Gastroesophageal sphincter (tissue), 3 donors: Measurements from ENCODE around the gene LHX5.

Experiments used
- CTCF ChIP-seq, 4 experiments: fragments of 200-600 bp in 2 of 4; fragments of 450-650 bp in 2 of 4; sonication (generic) in 1 of 4; IDR thresholded peaks; one replicate each; pipeline ENCODE4 v1.5.1; 2017 to 2019; ENCODE audit warnings: antibody characterized with exemption in 4 of 4, mild to moderate bottlenecking in 2 of 4, moderate library complexity in 2 of 4
- POLR2A ChIP-seq, 2 donors: fragments of 450-650 bp; IDR thresholded peaks; one replicate each; pipeline ENCODE4 v1.6.1; 2017; ENCODE audit warnings: antibody characterized with exemption in 2 of 2, mild to moderate bottlenecking in 2 of 2, moderate library complexity in 1 of 2
- POLR2AphosphoS5 ChIP-seq: sonication (generic); formaldehyde crosslinking; IDR thresholded peaks from one replicate; pipeline ENCODE4 v1.6.1; 2017; ENCODE audit warnings: antibody characterized with exemption

DNA sequence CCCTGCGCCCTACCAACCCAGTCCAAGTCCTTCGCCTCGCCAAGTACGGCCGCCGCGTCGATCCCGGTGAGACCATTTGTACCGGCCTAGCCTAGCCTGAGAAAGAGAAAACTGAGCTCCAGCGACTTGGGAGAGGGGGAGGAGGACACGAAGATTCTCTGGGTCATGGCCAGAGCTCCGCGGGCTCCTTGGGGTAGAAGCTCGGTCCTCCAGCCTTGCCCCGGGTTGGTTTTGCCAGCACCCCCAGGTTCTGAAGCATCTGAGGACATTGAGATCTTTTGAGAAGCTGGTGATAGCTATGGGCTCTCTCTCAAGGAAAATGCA, 7.3 kb downstream of the LHX5 start:
- TF ChIP-seq CTCF (IDR thresholded peaks at IDR 0.05), result no peak
- no peak for TF ChIP-seq POLR2A (IDR thresholded peaks at IDR 0.05)
- no peak for TF ChIP-seq POLR2AphosphoS5
